H1 (cell line): ENCODE measurements around the gene PRDM15. TPM values are rescaled to one million over a fixed set of nuclear protein-coding genes. Genes with fewer than 3 reads are reported as not detected.
A peak's percentile ranks its signal among the peaks of the same experiment; 100 is the strongest.

Experiments
- CTCF ChIA-PET: fragments of 300-600 bp; sonication (Branson Sonifier 250); formaldehyde crosslinking; loops from one replicate; lab custom pipeline; 2021; ENCODE audit not compliant: partially characterized antibody; lab: Charles Lee
- POLR2A ChIA-PET: fragments of 300-600 bp; sonication (Branson Sonifier 250); formaldehyde crosslinking; loops from one replicate; lab custom pipeline; 2021; ENCODE audit warnings: inconsistent platforms; ENCODE audit not compliant: partially characterized antibody; lab: Charles Lee
- DNase-seq, 2 experiments: peaks; one replicate each; pipeline versions ENCODE4 v3.0.0 to v3.0.0-alpha.2; 2010 to 2022; ENCODE audit warnings: low spot score in 2 of 2, low read depth in 1 of 2, mixed read lengths in 1 of 2
- FAIRE-seq: peaks from 2 replicates; lab custom pipeline; 2011; peaks lifted over from hg19 to GRCh38; lab: Jason Lieb, UNC
- H2AFZ ChIP-seq: 2 replicates; pipeline ENCODE4 v1.8.1; 2012; ENCODE audit warnings: low read length, inconsistent platforms
- H2AK5ac ChIP-seq: 2 replicates; pipeline ENCODE4 v1.6.1; 2013; ENCODE audit warnings: low read depth, low read length
- H2BK120ac ChIP-seq: replicated peaks from 2 replicates; pipeline ENCODE3; 2013; ENCODE audit warnings: low read depth, low read length, inconsistent platforms
- H2BK12ac ChIP-seq: 2 replicates; pipeline ENCODE4 v1.6.1; 2013; ENCODE audit warnings: low read depth, low read length
- H2BK15ac ChIP-seq: 2 replicates; pipeline ENCODE4 v1.6.1; 2013; ENCODE audit warnings: low read length
- H2BK20ac ChIP-seq: 2 replicates; pipeline ENCODE4 v1.6.1; 2013; ENCODE audit warnings: low read length
- H2BK5ac ChIP-seq: 2 replicates; pipeline ENCODE4 v1.6.1; 2013; ENCODE audit warnings: low read depth, low read length
- H3K14ac ChIP-seq: 2 replicates; pipeline ENCODE4 v1.6.1; 2013; ENCODE audit warnings: inconsistent platforms; ENCODE audit not compliant: insufficient read length
- H3K18ac ChIP-seq: 2 replicates; pipeline ENCODE4 v1.6.1; 2013; ENCODE audit warnings: low read length; ENCODE audit errors: extremely low read depth
- H3K23ac ChIP-seq: 2 replicates; pipeline ENCODE4 v1.6.1; 2013; ENCODE audit warnings: inconsistent platforms; ENCODE audit not compliant: insufficient read length
- H3K23me2 ChIP-seq: 2 replicates; pipeline ENCODE4 v1.6.1; 2013; ENCODE audit warnings: low read depth, low read length
- H3K27ac ChIP-seq: 2 replicates; pipeline ENCODE4 v1.6.1; 2011; ENCODE audit warnings: low read depth, low read length, inconsistent platforms
- H3K27me3 ChIP-seq, 4 experiments: replicated peaks in 1 of 4; 1 replicate in 1 of 4; 2 replicates in 3 of 4; pipeline versions ENCODE4 v1.6.1 to v1.8.1; 2011 to 2013; ENCODE audit warnings: low read length in 3 of 4, mild to moderate bottlenecking in 3 of 4, inconsistent platforms in 2 of 4, mixed read lengths in 2 of 4, moderate library complexity in 1 of 4; ENCODE audit not compliant: control insufficient read depth in 3 of 4, insufficient read depth in 3 of 4; ENCODE audit errors: extremely low read depth in 1 of 4
- H3K36me3 ChIP-seq, 4 experiments: 2 replicates each; pipeline versions ENCODE4 v1.6.1 to v1.8.1; 2011 to 2013; ENCODE audit warnings: mild to moderate bottlenecking in 4 of 4, low read length in 3 of 4, moderate library complexity in 2 of 4, control low read depth in 1 of 4, inconsistent platforms in 1 of 4; ENCODE audit not compliant: insufficient read depth in 4 of 4, control insufficient read depth in 2 of 4
- H3K4ac ChIP-seq: replicated peaks from 2 replicates; pipeline ENCODE3; 2013; ENCODE audit warnings: low read length, low read depth, mixed read lengths, inconsistent platforms; ENCODE audit not compliant: insufficient read length
- H3K4me1 ChIP-seq, 4 experiments: replicated peaks in 1 of 4; 1 replicate in 1 of 4; 2 replicates in 3 of 4; pipeline versions ENCODE4 v1.6.1 to v1.8.1; 2011 to 2013; ENCODE audit warnings: low read length in 3 of 4, inconsistent platforms in 2 of 4, mixed read lengths in 1 of 4; ENCODE audit not compliant: insufficient read depth in 4 of 4, control insufficient read depth in 3 of 4
- H3K4me2 ChIP-seq, 2 experiments: 2 replicates each; pipeline versions ENCODE4 v1.6.1 to v1.8.1; 2011 to 2013; ENCODE audit warnings: low read depth in 2 of 2, low read length in 2 of 2, control low read depth in 1 of 2, inconsistent platforms in 1 of 2, mild to moderate bottlenecking in 1 of 2; ENCODE audit not compliant: insufficient read depth in 1 of 2
- H3K4me3 ChIP-seq, 4 experiments: fragments of 200-600, 300-600 bp in 1 of 4; sonication (generic), shearing (Covaris generic), sonication (Bioruptor Twin) in 1 of 4; 2 replicates each; pipeline versions ENCODE4 v1.5.1 to v1.8.1; 2011 to 2016; ENCODE audit warnings: low read length in 4 of 4, low read depth in 3 of 4, control low read depth in 2 of 4, inconsistent platforms in 2 of 4, mild to moderate bottlenecking in 2 of 4, mixed read lengths in 1 of 4, moderate library complexity in 1 of 4; ENCODE audit not compliant: insufficient read depth in 2 of 4; ENCODE audit errors: extremely low read depth in 1 of 4
- H3K56ac ChIP-seq: replicated peaks from 2 replicates; pipeline ENCODE3; 2013; ENCODE audit warnings: low read depth, mild to moderate bottlenecking, mixed read lengths, low read length, inconsistent platforms; ENCODE audit not compliant: insufficient read length
- H3K79me1 ChIP-seq: 2 replicates; pipeline ENCODE4 v1.6.1; 2013; ENCODE audit warnings: low read depth, low read length, control low read depth
- H3K79me2 ChIP-seq, 2 experiments: 2 replicates each; pipeline versions ENCODE4 v1.6.1 to v1.8.1; 2012 to 2013; ENCODE audit warnings: low read length in 2 of 2, mild to moderate bottlenecking in 2 of 2, inconsistent platforms in 1 of 2; ENCODE audit not compliant: insufficient read depth in 2 of 2, control insufficient read depth in 1 of 2
- H3K9ac ChIP-seq, 4 experiments: replicated peaks in 1 of 4; 1 replicate in 1 of 4; 2 replicates in 3 of 4; pipeline versions ENCODE4 v1.6.1 to v1.8.1; 2011 to 2013; ENCODE audit warnings: low read depth in 3 of 4, low read length in 3 of 4, control low read depth in 2 of 4, mild to moderate bottlenecking in 2 of 4, moderate library complexity in 2 of 4, inconsistent platforms in 1 of 4; ENCODE audit errors: extremely low read depth in 1 of 4
- H3K9me3 ChIP-seq, 2 experiments: 2 replicates each; pipeline versions ENCODE4 v1.6.1 to v1.8.1; 2012 to 2013; ENCODE audit warnings: mild to moderate bottlenecking in 2 of 2, moderate library complexity in 2 of 2, control low read depth in 1 of 2, inconsistent platforms in 1 of 2, low read depth in 1 of 2, low read length in 1 of 2, mixed read lengths in 1 of 2; ENCODE audit not compliant: insufficient read depth in 2 of 2
- H4K20me1 ChIP-seq, 2 experiments: replicated peaks in 1 of 2; 2 replicates each; pipeline versions ENCODE3 to v1.8.1; 2011 to 2013; ENCODE audit warnings: inconsistent platforms in 2 of 2, low read length in 2 of 2, mild to moderate bottlenecking in 1 of 2; ENCODE audit not compliant: insufficient read depth in 2 of 2, control insufficient read depth in 1 of 2
- H4K5ac ChIP-seq: 2 replicates; pipeline ENCODE4 v1.6.1; 2013; ENCODE audit warnings: low read length, low read depth, mixed read lengths, inconsistent platforms; ENCODE audit not compliant: insufficient read length
- H4K8ac ChIP-seq: 2 replicates; pipeline ENCODE4 v1.8.0; 2013; ENCODE audit warnings: mild to moderate bottlenecking, moderate library complexity, low read length, inconsistent platforms; ENCODE audit not compliant: insufficient read depth; ENCODE audit errors: extremely low read depth
- H4K91ac ChIP-seq: replicated peaks from 2 replicates; pipeline ENCODE3; 2013; ENCODE audit warnings: low read length, mixed read lengths, inconsistent platforms; ENCODE audit not compliant: insufficient read length
- ASH2L ChIP-seq: fragments of 200-600, 300-600 bp; sonication (generic); IDR thresholded peaks from one replicate; pipeline ENCODE4 v1.7.1; 2017; ENCODE audit warnings: low read length
- CEBPB ChIP-seq: IDR thresholded peaks from 2 replicates; pipeline ENCODE4 v1.6.1; 2012; ENCODE audit warnings: low read depth, low read length
- CHD1 ChIP-seq: IDR thresholded peaks from 2 replicates; pipeline ENCODE4 v1.6.1; 2012; ENCODE audit warnings: low read depth, low read length, improper control_type of control experiment
- EGR1 ChIP-seq: IDR thresholded peaks from 2 replicates; pipeline ENCODE4 v1.6.1; 2011; ENCODE audit warnings: low read depth, low read length, borderline replicate concordance
- GABPA ChIP-seq: IDR thresholded peaks from 2 replicates; pipeline ENCODE4 v1.6.1; 2011; ENCODE audit warnings: mild to moderate bottlenecking, low read length, moderate library complexity, borderline replicate concordance; ENCODE audit not compliant: insufficient read depth
- MAFK ChIP-seq: IDR thresholded peaks from 2 replicates; pipeline ENCODE4 v1.6.1; 2012; ENCODE audit warnings: low read depth, mild to moderate bottlenecking, improper control_type of control experiment, low read length
- NRF1 ChIP-seq: IDR thresholded peaks from 2 replicates; pipeline ENCODE4 v1.6.1; 2011; ENCODE audit warnings: mild to moderate bottlenecking, low read depth, low read length, improper control_type of control experiment
- SIN3A ChIP-seq, 2 experiments: IDR thresholded peaks in 1 of 2; conservative IDR thresholded peaks in 1 of 2; 2 replicates each; pipeline ENCODE4 v1.6.1; 2011 to 2012; ENCODE audit warnings: low read length in 2 of 2, improper control_type of control experiment in 1 of 2, low read depth in 1 of 2, mild to moderate bottlenecking in 1 of 2
- SRF ChIP-seq: IDR thresholded peaks from 2 replicates; pipeline ENCODE4 v1.6.1; 2011; ENCODE audit warnings: mild to moderate bottlenecking, low read depth, low read length, moderate library complexity
- ZNF274 ChIP-seq: IDR thresholded peaks from 2 replicates; pipeline ENCODE4 v1.7.0; 2012; ENCODE audit warnings: low read length, borderline replicate concordance; ENCODE audit errors: extremely low read depth
- WGBS, 2 experiments: shearing (Covaris generic) in 1 of 2; methylation state at CpG; one replicate each; pipeline versions ENCODE4 v1.1.6 to v1.1.7; 2013 to 2015; ENCODE audit warnings: low lambda C conversion rate in 2 of 2, mixed read lengths in 2 of 2, inconsistent platforms in 1 of 2, low coverage in 1 of 2, missing lambda C conversion rate in 1 of 2; ENCODE audit not compliant: insufficient replicate concordance in 2 of 2, insufficient coverage in 1 of 2, insufficient read length in 1 of 2; ENCODE audit errors: extremely low coverage in 1 of 2, missing lambda C conversion rate in 1 of 2; 5-methylcytosine and 5-hydroxymethylcytosine counted together
- polyA plus RNA-seq, 7 experiments: library from polyadenylated mRNA; depleted of rRNA in 3 of 7; stranded (reverse) in 5 of 7; unstranded in 2 of 7; fragments of >200 nt in 5 of 7; fragments of 200-250 nt in 2 of 7; gene quantifications; 1 replicate in 5 of 7; 2 replicates in 1 of 7; 4 replicates in 1 of 7; pipeline versions ENCODE4 v1.2.1 to v1.2.3, GENCODE V29; 2011 to 2013; ENCODE audit warnings: missing spikeins in 2 of 7, mixed read lengths in 2 of 7
- total RNA-seq: library from RNA; stranded (reverse); fragmentation: NEBNext Ultra II Directional; extraction: Animal tissue kit (Norgen Biotek cat#: 25700); gene quantifications from 2 replicates; pipeline ENCODE4 v1.2.1, GENCODE V29; 2021
- TF ChIP-seq, protein P1 (sequence below): IDR thresholded peaks from 2 replicates; pipeline ENCODE4 v1.6.1; 2011; ENCODE audit warnings: low read depth, mild to moderate bottlenecking, low read length; ENCODE audit not compliant: insufficient read depth

Gene PRDM15
- total and polyA plus RNA-seq, 2 of the 8 experiments (the other 6 are each of a cell fraction or from before 2014, with no cell fraction given), result 9.7 to 10.5 TPM

DNA sequence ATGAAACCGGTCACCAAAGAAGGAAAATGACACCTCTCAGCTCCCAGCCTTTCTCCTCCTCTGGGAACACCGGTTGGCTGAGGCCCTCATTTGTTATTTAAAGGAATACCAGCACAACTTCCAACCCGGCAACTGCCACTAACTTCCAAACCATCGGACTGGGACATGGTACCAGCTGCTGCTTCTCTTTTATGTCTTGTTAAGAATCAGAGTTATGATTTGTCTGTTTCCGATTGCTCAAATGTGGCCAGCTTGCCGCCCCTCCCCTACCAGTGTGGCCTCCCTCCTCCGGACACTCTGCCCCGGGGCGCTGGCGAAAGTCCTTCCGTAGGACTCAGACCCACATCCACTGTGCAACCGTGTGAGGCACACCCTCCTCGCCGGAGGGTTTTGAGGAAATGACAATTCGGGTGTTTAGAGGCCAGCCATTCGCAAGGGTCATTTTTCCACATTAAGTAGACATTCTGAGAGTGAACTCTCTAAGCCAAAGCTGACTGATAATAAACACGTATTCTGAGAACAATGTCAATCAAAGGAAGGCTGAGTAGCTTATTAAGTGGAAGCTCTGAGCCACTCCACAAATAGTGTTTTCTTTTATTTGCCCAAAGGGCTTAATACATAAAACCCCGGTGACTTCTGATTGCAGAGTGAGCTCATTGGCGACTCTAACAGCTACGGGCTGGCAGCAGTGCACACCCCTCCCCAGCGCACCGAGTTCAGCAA lies 117.8 kb downstream of the PRDM15 start:
- FAIRE-seq, result no peak
- DNase-seq, result no peak
- Histone ChIP-seq H3K18ac (peak overlapping the region; percentile 42; the same call in 1 of the 2 replicates), H3K4me2 (peak overlapping the region; percentile 87 to 99), H4K5ac (no peak overlapping the region), H3K4ac (no peak overlapping the region), H3K9me3 (no peaks in the 10 kb centered on the region), H2BK12ac (peak overlapping the region; percentile 69; the same call in 1 of the 2 replicates), H3K9ac (no peak overlapping the region; a peak in 2 of 7 replicates), H4K20me1 (peaks cover 7 to 11% of the 10 kb centered on the region in 2 experiments), H2BK120ac (no peak overlapping the region), H3K4me3 (peak overlapping the region; percentile 30 to 63 (median 52); a peak in 7 of 8 replicates), H4K8ac (no peak overlapping the region), H3K36me3 (peaks cover 0 to 1% (median 0%) of the 10 kb centered on the region in 4 experiments; a peak in 1 of 8 replicates), H3K14ac (no peak overlapping the region), H2BK5ac (no peak overlapping the region), H3K23ac (no peak overlapping the region), H3K79me1 (peaks cover 3% of the 10 kb centered on the region; the same call in 1 of the 2 replicates), H3K79me2 (peaks cover 0 to 41% of the 10 kb centered on the region in 2 experiments; a peak in 3 of 4 replicates), H3K27ac (no peak overlapping the region), H3K23me2 (peaks cover 17% of the 10 kb centered on the region), H3K27me3 (peaks cover 21 to 53% (median 45%) of the 10 kb centered on the region in 4 experiments), H2AK5ac (no peak overlapping the region), H2AFZ (no peak overlapping the region), H2BK15ac (no peak overlapping the region), H3K56ac (no peak overlapping the region), H2BK20ac (no peak overlapping the region), H3K4me1 (peaks cover 31 to 54% (median 35%) of the 10 kb centered on the region in 4 experiments), H4K91ac (peak overlapping the region; percentile 16)
- ChIA-PET CTCF (interaction anchor here (0.5 to 9.1 kb wide), 8 partner anchors 8 to 592 kb away, joined by 3 to 71 read pairs (median 6); no protein-coding TSS in a partner anchor), POLR2A (interaction anchor here (1.4 to 4.2 kb wide), 5 partner anchors 8 to 41 kb away, joined by 3 to 23 read pairs (median 7); no protein-coding TSS in a partner anchor)
- WGBS, 2 experiments, result 2% methylated on average over 22 of the region's 22 CpGs; no CpG with 5 or more reads in 1 of the 2 experiments
- TF ChIP-seq SIN3A (conservative IDR thresholded peaks at IDR 0.05 in 1 of 2, IDR thresholded peaks at IDR 0.05 in 1 of 2; ENCODE audit: low read depth in 1 of 2, low read length in 2 of 2) (no peak), ZNF274 (no peak), SRF (no peak), NRF1 (no peak), ASH2L (no peak), CEBPB (no peak), CHD1 (no peak), EGR1 (no peak), MAFK (no peak), GABPA (no peak)
- TF ChIP-seq, protein P1, sequence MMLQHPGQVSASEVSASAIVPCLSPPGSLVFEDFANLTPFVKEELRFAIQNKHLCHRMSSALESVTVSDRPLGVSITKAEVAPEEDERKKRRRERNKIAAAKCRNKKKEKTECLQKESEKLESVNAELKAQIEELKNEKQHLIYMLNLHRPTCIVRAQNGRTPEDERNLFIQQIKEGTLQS, result no peak
